ENCODE data around the gene MYO18B. TPM values are rescaled to one million over a fixed set of nuclear protein-coding genes. Genes with fewer than 3 reads are reported as not detected.

The MYO18B gene
- total RNA-seq, 1 experiment from 2014 or later, result 0.05 TPM

- H3K36me3 ChIP-seq (ENCODE audit: control insufficient read depth in 1 of 2, insufficient read depth in 2 of 2, low read length in 2 of 2), result no peaks in the 10 kb centered on the region
- CTCF ChIA-PET, result no interaction called here
- no peak overlapping the region for H3K27ac ChIP-seq (ENCODE audit: low read depth, low read length)
- ATAC-seq (no peak), DNase-seq (ENCODE audit: low read depth, low spot score) (no peak)
- H3K9ac ChIP-seq (ENCODE audit: low read length), result no peak overlapping the region
- RAD21 ChIA-PET (ENCODE audit: low non-redundant PET in 1 of 2, low total read pairs in 2 of 2, uncharacterized antibody in 2 of 2, unreplicated experiment in 2 of 2), result no interaction called here
- H3K9me2 ChIP-seq (ENCODE audit: insufficient read depth), result no peaks in the 10 kb centered on the region
- intact Hi-C loops (cut with micrococcal nuclease), result no loop called here
- POLR2A ChIA-PET, result no interaction called here
- no peak overlapping the region for H2AFZ ChIP-seq (ENCODE audit: low read depth, low read length, poor library complexity, severe bottlenecking)
- H3K79me2 ChIP-seq (ENCODE audit: insufficient read depth, low read length), result no peaks in the 10 kb centered on the region
- no peaks in the 10 kb centered on the region for H3K9me3 ChIP-seq (ENCODE audit: control insufficient read depth in 1 of 2, insufficient read depth in 1 of 2, low read depth in 1 of 2, low read length in 2 of 2)
- H3K27me3 ChIP-seq (ENCODE audit: insufficient read depth, low read length), result peaks cover 54% of the 10 kb centered on the region
- no peak overlapping the region for H3K4me3 ChIP-seq (replicated peaks in 1 of 2; ENCODE audit: low read depth in 1 of 2, low read length in 2 of 2)
- no TSS peak for BruUV-seq (replicated peaks)
- TF ChIP-seq EGR1 (IDR thresholded peaks at IDR 0.05; ENCODE audit: low read depth), result no peak
- TF ChIP-seq SRF (IDR thresholded peaks at IDR 0.05; ENCODE audit: low read depth), result no peak
- no peak for TF ChIP-seq CTCF (IDR thresholded peaks at IDR 0.05 in 2 of 3, conservative IDR thresholded peaks at IDR 0.05 in 1 of 3; ENCODE audit: borderline replicate concordance in 1 of 3, insufficient read depth in 1 of 3, low read depth in 2 of 3, low read length in 2 of 3)
- TF ChIP-seq RAD21 (IDR thresholded peaks at IDR 0.05; ENCODE audit: low read depth), result no peak
- TF ChIP-seq CBX3 (IDR thresholded peaks at IDR 0.05; ENCODE audit: low read depth), result no peak
- no peak for TF ChIP-seq YY1 (IDR thresholded peaks at IDR 0.05; ENCODE audit: extremely low read depth, insufficient replicate concordance, low read depth, low read length)
- no peak for TF ChIP-seq SIN3A (IDR thresholded peaks at IDR 0.05; ENCODE audit: low read depth)
- no peak for TF ChIP-seq POLR2A (IDR thresholded peaks at IDR 0.05; ENCODE audit: borderline replicate concordance, extremely low read depth, insufficient read depth, insufficient read length)
- TF ChIP-seq SP1 (IDR thresholded peaks at IDR 0.05; ENCODE audit: low read depth), result no peak
- TF ChIP-seq JUND (IDR thresholded peaks at IDR 0.05), result no peak
- TF ChIP-seq MAX (IDR thresholded peaks at IDR 0.05), result no peak
- no peak for TF ChIP-seq REST (IDR thresholded peaks at IDR 0.05; ENCODE audit: low read depth)
- TF ChIP-seq EZH2phosphoT487 (IDR thresholded peaks at IDR 0.05; ENCODE audit: borderline replicate concordance), result no peak
- no peak for TF ChIP-seq CEBPB (IDR thresholded peaks at IDR 0.05; ENCODE audit: low read depth)
- no peak for TF ChIP-seq ELF1 (IDR thresholded peaks at IDR 0.05; ENCODE audit: borderline replicate concordance, low read depth)
- TF ChIP-seq ZFX (IDR thresholded peaks at IDR 0.05), result no peak
- no peak for TF ChIP-seq FOSL1 (IDR thresholded peaks at IDR 0.05; ENCODE audit: low read depth)
- TF ChIP-seq POLR2AphosphoS5 (IDR thresholded peaks at IDR 0.05; ENCODE audit: low read depth, low read length), result no peak
- no peak for TF ChIP-seq ZBTB33 (IDR thresholded peaks at IDR 0.05; ENCODE audit: extremely low read depth, insufficient replicate concordance, low read length)
- H3K4me2 ChIP-seq (ENCODE audit: low read length), result no peak overlapping the region
- no peaks in the 10 kb centered on the region for H4K20me1 ChIP-seq (ENCODE audit: insufficient read depth)
- H3K4me1 ChIP-seq (ENCODE audit: control insufficient read depth in 1 of 2, insufficient read depth in 2 of 2, low read length in 2 of 2), result no peaks in the 10 kb centered on the region
Observed at GRCh38 chr22:25940479-25940878, 198.5 kb downstream of the MYO18B start.
